HEK293 (cell line): Measurements from ENCODE around the gene KHDC1L.

Experiments
- CTCF ChIA-PET: fragments of 350-600 bp; formaldehyde crosslinking; extraction: SDS; loops from one replicate; lab custom pipeline; 2021; ENCODE audit warnings: antibody characterized with exemption; lab: Yijun Ruan, JAX
- POLR2A ChIA-PET: fragments of 300-600 bp; formaldehyde crosslinking; extraction: SDS; loops from one replicate; lab custom pipeline; 2020; ENCODE audit warnings: antibody characterized with exemption, inconsistent platforms; lab: Yijun Ruan, JAX
- H3K27ac ChIP-seq: fragments of 200-500 bp; sonication (Bioruptor generic); 2 replicates; pipeline ENCODE4 v1.5.1; 2014; ENCODE audit warnings: low read depth, low read length, control low read depth, inconsistent platforms; ENCODE audit errors: extremely low read depth
- H3K36me3 ChIP-seq, 2 experiments: fragments of 200-500 bp in 1 of 2; sonication (Bioruptor generic) in 1 of 2; 1 replicate in 1 of 2; 2 replicates in 1 of 2; pipeline ENCODE4 v1.5.1; 2014 to 2017; ENCODE audit warnings: inconsistent platforms in 2 of 2, low read length in 2 of 2; ENCODE audit not compliant: control insufficient read depth in 2 of 2, insufficient read depth in 1 of 2
- H3K4me1 ChIP-seq: fragments of 200-500 bp; sonication (Bioruptor generic); 2 replicates; pipeline ENCODE4 v1.5.1; 2014; ENCODE audit warnings: mild to moderate bottlenecking, low read length, inconsistent platforms; ENCODE audit not compliant: control insufficient read depth, insufficient read depth
- H3K4me3 ChIP-seq: 2 replicates; pipeline ENCODE4 v1.5.1; 2011; ENCODE audit warnings: low read depth, mild to moderate bottlenecking, control low read depth, low read length, moderate library complexity
- H3K9me3 ChIP-seq: fragments of 200-500 bp; sonication (Bioruptor generic); 2 replicates; pipeline ENCODE4 v1.5.1; 2014; ENCODE audit warnings: low read depth, low read length, inconsistent platforms; ENCODE audit not compliant: control insufficient read depth, insufficient read depth
- KLF10 ChIP-seq: fragments of 450-650 bp; IDR thresholded peaks from 2 replicates; pipeline ENCODE4 v1.5.1; 2018; ENCODE audit warnings: missing biosample characterization, mild to moderate bottlenecking, missing genetic modification characterization
- MEIS1 ChIP-seq: sonication (generic); formaldehyde crosslinking; IDR thresholded peaks from 2 replicates; pipeline ENCODE4 v1.8.1; 2022; ENCODE audit warnings: missing genetic modification reagents, mild to moderate bottlenecking, borderline replicate concordance
- RBAK ChIP-seq: fragments of 450-650 bp; formaldehyde crosslinking; IDR thresholded peaks from 2 replicates; pipeline ENCODE4 v1.5.1; 2016; ENCODE audit warnings: missing biosample characterization, missing genetic modification characterization
- REPIN1 ChIP-seq: fragments of 450-650 bp; formaldehyde crosslinking; IDR thresholded peaks from 2 replicates; pipeline ENCODE4 v1.5.1; 2017; ENCODE audit warnings: missing biosample characterization, missing genetic modification characterization, low read depth
- ZBTB21 ChIP-seq: fragments of 450-650 bp; formaldehyde crosslinking; IDR thresholded peaks from 2 replicates; pipeline ENCODE4 v1.5.1; 2017; ENCODE audit warnings: missing biosample characterization, missing genetic modification characterization
- ZBTB48 ChIP-seq: fragments of 450-650 bp; formaldehyde crosslinking; IDR thresholded peaks from 2 replicates; pipeline ENCODE4 v1.5.1; 2016; ENCODE audit warnings: missing biosample characterization, missing genetic modification characterization
- ZBTB8A ChIP-seq: fragments of 450-650 bp; formaldehyde crosslinking; IDR thresholded peaks from 2 replicates; pipeline ENCODE4 v1.5.1; 2016; ENCODE audit warnings: missing biosample characterization, missing genetic modification characterization
- ZFHX2 ChIP-seq: fragments of 450-650 bp; formaldehyde crosslinking; conservative IDR thresholded peaks from 2 replicates; pipeline ENCODE4 v1.5.1; 2016; ENCODE audit warnings: missing biosample characterization, missing genetic modification characterization
- ZFP37 ChIP-seq: fragments of 450-650 bp; formaldehyde crosslinking; IDR thresholded peaks from 2 replicates; pipeline ENCODE4 v1.5.1; 2016; ENCODE audit warnings: missing biosample characterization, missing genetic modification characterization
- ZNF140 ChIP-seq: fragments of 450-650 bp; formaldehyde crosslinking; IDR thresholded peaks from 2 replicates; pipeline ENCODE4 v1.5.1; 2016; ENCODE audit warnings: missing biosample characterization, missing genetic modification characterization
- ZNF19 ChIP-seq: fragments of 450-650 bp; formaldehyde crosslinking; IDR thresholded peaks from 2 replicates; pipeline ENCODE4; 2016; ENCODE audit warnings: missing biosample characterization, missing genetic modification characterization, low read depth
- ZNF221 ChIP-seq: fragments of 450-650 bp; formaldehyde crosslinking; IDR thresholded peaks from 2 replicates; pipeline ENCODE4 v1.5.1; 2017; ENCODE audit warnings: missing biosample characterization, missing genetic modification characterization, borderline replicate concordance
- ZNF223 ChIP-seq: fragments of 450-650 bp; formaldehyde crosslinking; IDR thresholded peaks from 2 replicates; pipeline ENCODE4 v1.5.1; 2016; ENCODE audit warnings: missing biosample characterization, missing genetic modification characterization
- ZNF433 ChIP-seq: fragments of 450-650 bp; formaldehyde crosslinking; IDR thresholded peaks from 2 replicates; pipeline ENCODE4 v1.5.1; 2016; ENCODE audit warnings: missing biosample characterization, missing genetic modification characterization, low read depth
- ZNF521 ChIP-seq: fragments of 450-650 bp; formaldehyde crosslinking; IDR thresholded peaks from 2 replicates; pipeline ENCODE4 v1.5.1; 2017; ENCODE audit warnings: missing biosample characterization, mild to moderate bottlenecking, missing genetic modification characterization
- ZNF555 ChIP-seq: fragments of 450-650 bp; formaldehyde crosslinking; conservative IDR thresholded peaks from 2 replicates; pipeline ENCODE4 v1.5.1; 2017; ENCODE audit warnings: missing biosample characterization, mild to moderate bottlenecking, missing genetic modification characterization, inconsistent platforms
- ZNF571 ChIP-seq: fragments of 450-650 bp; formaldehyde crosslinking; IDR thresholded peaks from 2 replicates; pipeline ENCODE4 v1.5.0; 2017; ENCODE audit warnings: missing biosample characterization, missing genetic modification characterization
- ZNF654 ChIP-seq: fragments of 450-650 bp; formaldehyde crosslinking; IDR thresholded peaks from 2 replicates; pipeline ENCODE4 v1.5.1; 2016; ENCODE audit warnings: low read depth, missing biosample characterization, missing genetic modification characterization
- ZNF747 ChIP-seq: fragments of 450-650 bp; formaldehyde crosslinking; IDR thresholded peaks from 2 replicates; pipeline ENCODE4 v1.5.1; 2016; ENCODE audit warnings: missing biosample characterization, missing genetic modification characterization
- ZNF785 ChIP-seq: fragments of 450-650 bp; formaldehyde crosslinking; IDR thresholded peaks from 2 replicates; pipeline ENCODE4 v1.5.1; 2016; ENCODE audit warnings: missing biosample characterization, missing genetic modification characterization
- ZNF843 ChIP-seq: fragments of 450-650 bp; formaldehyde crosslinking; IDR thresholded peaks from 2 replicates; pipeline ENCODE4 v1.5.1; 2016; ENCODE audit warnings: missing biosample characterization, missing genetic modification characterization
- ZXDB ChIP-seq: fragments of 450-650 bp; formaldehyde crosslinking; IDR thresholded peaks from 2 replicates; pipeline ENCODE4 v1.5.1; 2016; ENCODE audit warnings: missing biosample characterization, missing genetic modification characterization
- TF ChIP-seq, protein P1 (sequence below): fragments of 450-650 bp; formaldehyde crosslinking; IDR thresholded peaks from 2 replicates; pipeline ENCODE4 v1.5.1; 2016; ENCODE audit warnings: missing biosample characterization, missing genetic modification characterization
- TF ChIP-seq, protein P2 (sequence below): fragments of 450-650 bp; IDR thresholded peaks from 2 replicates; pipeline ENCODE4 v1.5.1; 2018; ENCODE audit warnings: missing biosample characterization, missing genetic modification characterization
- TF ChIP-seq, protein P3 (sequence below): fragments of 450-650 bp; formaldehyde crosslinking; IDR thresholded peaks from 2 replicates; pipeline ENCODE4 v1.5.1; 2016; ENCODE audit warnings: missing biosample characterization, missing genetic modification characterization

Gene KHDC1L

DNA sequence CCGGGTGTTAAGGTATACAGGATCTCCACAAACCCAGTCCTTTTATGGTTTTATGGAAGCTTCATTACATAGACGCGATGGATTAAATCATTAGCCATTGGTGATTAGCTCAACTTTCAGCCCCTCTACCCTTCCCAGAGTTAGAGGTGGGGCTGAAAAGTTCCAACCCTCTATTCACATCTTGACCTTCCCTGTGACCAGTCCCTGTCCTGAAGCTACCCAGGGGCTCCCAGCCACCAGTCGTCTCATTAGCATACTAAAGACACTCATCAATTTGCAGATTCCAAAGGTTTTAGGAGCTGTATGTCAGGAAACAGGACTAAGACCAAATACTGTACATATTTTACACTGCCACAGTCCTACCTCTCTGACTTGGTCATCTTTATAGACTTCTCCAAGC, 21.0 kb downstream of the KHDC1L start:
- ChIA-PET POLR2A (no interaction called here), CTCF (interaction anchor here (0.6 to 0.7 kb wide), 3 partner anchors 42 to 428 kb away, joined by 3 read pairs; no protein-coding TSS in a partner anchor)
- H3K9me3 ChIP-seq = no peaks in the 10 kb centered on the region
- no peaks in the 10 kb centered on the region for H3K4me1 ChIP-seq
- no peak overlapping the region for H3K27ac ChIP-seq
- TF ChIP-seq ZNF747 (no peak), ZNF19 (tag by site-specific recombination) (no peak), ZNF571 (tag by site-specific recombination) (no peak), ZNF654 (tag by site-specific recombination) (no peak), ZNF223 (tag by site-specific recombination) (no peak), ZXDB (no peak), ZNF843 (no peak), ZNF785 (tag by site-specific recombination) (no peak), ZBTB8A (no peak), MEIS1 (no peak), KLF10 (no peak), ZBTB21 (tag by site-specific recombination) (no peak), ZFP37 (tag by site-specific recombination) (no peak), ZNF140 (tag by site-specific recombination) (no peak), ZFHX2 (tag by site-specific recombination) (no peak), RBAK (tag by site-specific recombination) (no peak)
- TF ChIP-seq, protein P1, sequence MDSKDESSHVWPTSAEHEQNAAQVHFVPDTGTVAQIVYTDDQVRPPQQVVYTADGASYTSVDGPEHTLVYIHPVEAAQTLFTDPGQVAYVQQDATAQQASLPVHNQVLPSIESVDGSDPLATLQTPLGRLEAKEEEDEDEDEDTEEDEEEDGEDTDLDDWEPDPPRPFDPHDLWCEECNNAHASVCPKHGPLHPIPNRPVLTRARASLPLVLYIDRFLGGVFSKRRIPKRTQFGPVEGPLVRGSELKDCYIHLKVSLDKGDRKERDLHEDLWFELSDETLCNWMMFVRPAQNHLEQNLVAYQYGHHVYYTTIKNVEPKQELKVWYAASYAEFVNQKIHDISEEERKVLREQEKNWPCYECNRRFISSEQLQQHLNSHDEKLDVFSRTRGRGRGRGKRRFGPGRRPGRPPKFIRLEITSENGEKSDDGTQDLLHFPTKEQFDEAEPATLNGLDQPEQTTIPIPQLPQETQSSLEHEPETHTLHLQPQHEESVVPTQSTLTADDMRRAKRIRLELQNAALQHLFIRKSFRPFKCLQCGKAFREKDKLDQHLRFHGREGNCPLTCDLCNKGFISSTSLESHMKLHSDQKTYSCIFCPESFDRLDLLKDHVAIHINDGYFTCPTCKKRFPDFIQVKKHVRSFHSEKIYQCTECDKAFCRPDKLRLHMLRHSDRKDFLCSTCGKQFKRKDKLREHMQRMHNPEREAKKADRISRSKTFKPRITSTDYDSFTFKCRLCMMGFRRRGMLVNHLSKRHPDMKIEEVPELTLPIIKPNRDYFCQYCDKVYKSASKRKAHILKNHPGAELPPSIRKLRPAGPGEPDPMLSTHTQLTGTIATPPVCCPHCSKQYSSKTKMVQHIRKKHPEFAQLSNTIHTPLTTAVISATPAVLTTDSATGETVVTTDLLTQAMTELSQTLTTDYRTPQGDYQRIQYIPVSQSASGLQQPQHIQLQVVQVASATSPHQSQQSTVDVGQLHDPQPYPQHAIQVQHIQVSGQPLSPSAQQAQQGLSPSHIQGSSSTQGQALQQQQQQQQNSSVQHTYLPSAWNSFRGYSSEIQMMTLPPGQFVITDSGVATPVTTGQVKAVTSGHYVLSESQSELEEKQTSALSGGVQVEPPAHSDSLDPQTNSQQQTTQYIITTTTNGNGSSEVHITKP (tag by site-specific recombination) = no peak
- no peaks in the 10 kb centered on the region for H3K36me3 ChIP-seq
- H3K4me3 ChIP-seq = no peak overlapping the region

DNA sequence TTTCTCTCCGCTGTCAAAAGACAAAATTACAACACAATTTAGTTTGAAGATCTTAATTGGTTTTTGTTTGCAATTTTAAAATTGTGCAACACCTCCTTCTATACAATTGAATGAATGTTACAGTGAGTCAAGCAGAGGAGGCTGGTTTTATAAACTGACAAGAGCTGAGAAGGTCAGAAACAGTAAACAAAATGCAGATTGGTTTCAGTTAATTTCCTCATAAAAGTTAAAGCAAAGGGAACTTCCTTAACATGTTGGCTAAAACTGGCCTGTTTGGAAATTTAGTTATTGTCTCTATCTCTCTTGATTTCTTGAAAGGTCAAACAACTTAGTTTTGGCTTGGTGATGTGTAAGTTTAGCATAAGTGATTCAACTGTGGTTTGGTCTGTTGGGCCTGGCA, 22.2 kb downstream of the KHDC1L start:
- ChIA-PET POLR2A (no interaction called here), CTCF (interaction anchor here (1.0 kb wide), 1 partner anchor 14 kb away, joined by 3 read pairs; no protein-coding TSS in a partner anchor)
- Histone ChIP-seq H3K36me3 (no peaks in the 10 kb centered on the region), H3K4me3 (no peak overlapping the region)
- no peak for TF ChIP-seq ZNF221 (tag by site-specific recombination)
- no peak for TF ChIP-seq ZNF521
- no peak for TF ChIP-seq REPIN1
- TF ChIP-seq, protein P2, sequence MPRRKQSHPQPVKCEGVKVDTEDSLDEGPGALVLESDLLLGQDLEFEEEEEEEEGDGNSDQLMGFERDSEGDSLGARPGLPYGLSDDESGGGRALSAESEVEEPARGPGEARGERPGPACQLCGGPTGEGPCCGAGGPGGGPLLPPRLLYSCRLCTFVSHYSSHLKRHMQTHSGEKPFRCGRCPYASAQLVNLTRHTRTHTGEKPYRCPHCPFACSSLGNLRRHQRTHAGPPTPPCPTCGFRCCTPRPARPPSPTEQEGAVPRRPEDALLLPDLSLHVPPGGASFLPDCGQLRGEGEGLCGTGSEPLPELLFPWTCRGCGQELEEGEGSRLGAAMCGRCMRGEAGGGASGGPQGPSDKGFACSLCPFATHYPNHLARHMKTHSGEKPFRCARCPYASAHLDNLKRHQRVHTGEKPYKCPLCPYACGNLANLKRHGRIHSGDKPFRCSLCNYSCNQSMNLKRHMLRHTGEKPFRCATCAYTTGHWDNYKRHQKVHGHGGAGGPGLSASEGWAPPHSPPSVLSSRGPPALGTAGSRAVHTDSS = no peak
- TF ChIP-seq, protein P3, sequence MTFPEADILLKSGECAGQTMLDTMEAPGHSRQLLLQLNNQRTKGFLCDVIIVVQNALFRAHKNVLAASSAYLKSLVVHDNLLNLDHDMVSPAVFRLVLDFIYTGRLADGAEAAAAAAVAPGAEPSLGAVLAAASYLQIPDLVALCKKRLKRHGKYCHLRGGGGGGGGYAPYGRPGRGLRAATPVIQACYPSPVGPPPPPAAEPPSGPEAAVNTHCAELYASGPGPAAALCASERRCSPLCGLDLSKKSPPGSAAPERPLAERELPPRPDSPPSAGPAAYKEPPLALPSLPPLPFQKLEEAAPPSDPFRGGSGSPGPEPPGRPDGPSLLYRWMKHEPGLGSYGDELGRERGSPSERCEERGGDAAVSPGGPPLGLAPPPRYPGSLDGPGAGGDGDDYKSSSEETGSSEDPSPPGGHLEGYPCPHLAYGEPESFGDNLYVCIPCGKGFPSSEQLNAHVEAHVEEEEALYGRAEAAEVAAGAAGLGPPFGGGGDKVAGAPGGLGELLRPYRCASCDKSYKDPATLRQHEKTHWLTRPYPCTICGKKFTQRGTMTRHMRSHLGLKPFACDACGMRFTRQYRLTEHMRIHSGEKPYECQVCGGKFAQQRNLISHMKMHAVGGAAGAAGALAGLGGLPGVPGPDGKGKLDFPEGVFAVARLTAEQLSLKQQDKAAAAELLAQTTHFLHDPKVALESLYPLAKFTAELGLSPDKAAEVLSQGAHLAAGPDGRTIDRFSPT (tag by site-specific recombination) = no peak
- no peak for TF ChIP-seq ZNF433
- TF ChIP-seq ZNF555 = no peak
- TF ChIP-seq ZBTB21 (tag by site-specific recombination) = no peak
- TF ChIP-seq ZBTB48 = no peak
- TF ChIP-seq, all 188 proteins: peak for 0
- no peaks in the 10 kb centered on the region for H3K4me1 ChIP-seq
- no peak overlapping the region for H3K27ac ChIP-seq
- H3K9me3 ChIP-seq = no peaks in the 10 kb centered on the region
